HepG2 (cell line): ENCODE measurements around the gene TXNDC12. TPM values are rescaled to one million over a fixed set of nuclear protein-coding genes. Genes with fewer than 3 reads are reported as not detected.

Experiments used
- ASH2L ChIP-seq: fragments of 300-600, 200-600 bp; sonication (generic); IDR thresholded peaks from 2 replicates; pipeline ENCODE4 v1.7.0; 2017; ENCODE audit warnings: low read depth, mild to moderate bottlenecking, moderate library complexity, mixed read lengths, low read length; ENCODE audit not compliant: insufficient read length
- MLXIP ChIP-seq: sonication (generic); formaldehyde crosslinking; IDR thresholded peaks from 2 replicates; pipeline ENCODE4 v1.9.0; 2021; ENCODE audit warnings: missing genetic modification reagents, borderline replicate concordance
- NR1H2 ChIP-seq: sonication (generic); formaldehyde crosslinking; IDR thresholded peaks from 2 replicates; pipeline ENCODE4 v1.8.1; 2022; ENCODE audit warnings: low read depth, missing genetic modification reagents, borderline replicate concordance
- SETDB1 ChIP-seq: sonication (generic); formaldehyde crosslinking; IDR thresholded peaks from 2 replicates; pipeline ENCODE4 v1.5.1; 2020; ENCODE audit warnings: missing genetic modification reagents, mild to moderate bottlenecking, borderline replicate concordance
- SRF ChIP-seq: IDR thresholded peaks from 2 replicates; pipeline ENCODE4 v1.6.1; 2011; ENCODE audit warnings: mild to moderate bottlenecking, low read depth, low read length, moderate library complexity
- TBX3 ChIP-seq: fragments of 450-650 bp; IDR thresholded peaks from 2 replicates; pipeline ENCODE4 v1.6.1; 2017; ENCODE audit warnings: antibody characterized with exemption, mild to moderate bottlenecking, inconsistent platforms, borderline replicate concordance
- THAP11 ChIP-seq: IDR thresholded peaks from 2 replicates; pipeline ENCODE4 v1.6.1; 2016; ENCODE audit warnings: missing biosample characterization, missing genetic modification reagents
- YEATS4 ChIP-seq: sonication (generic); formaldehyde crosslinking; IDR thresholded peaks from 2 replicates; pipeline ENCODE4 v1.4.0; 2020; ENCODE audit warnings: missing genetic modification reagents, borderline replicate concordance
- ZBTB25 ChIP-seq: IDR thresholded peaks from 2 replicates; pipeline ENCODE4 v1.6.1; 2018; ENCODE audit warnings: missing genetic modification reagents
- ZNF501 ChIP-seq: sonication (generic); formaldehyde crosslinking; IDR thresholded peaks from 2 replicates; pipeline ENCODE4 v1.5.1; 2020; ENCODE audit warnings: mild to moderate bottlenecking, moderate library complexity, missing genetic modification reagents
- ZNF547 ChIP-seq: sonication (generic); formaldehyde crosslinking; IDR thresholded peaks from 2 replicates; pipeline ENCODE4 v1.5.1; 2020; ENCODE audit warnings: mild to moderate bottlenecking, missing genetic modification reagents
- ZNF709 ChIP-seq: sonication (generic); formaldehyde crosslinking; IDR thresholded peaks from 2 replicates; pipeline ENCODE4 v1.5.0; 2020; ENCODE audit warnings: mild to moderate bottlenecking, missing genetic modification reagents
- ZNF816 ChIP-seq: sonication (generic); formaldehyde crosslinking; IDR thresholded peaks from 2 replicates; pipeline ENCODE4 v1.8.0; 2022; ENCODE audit warnings: missing genetic modification reagents, mild to moderate bottlenecking, borderline replicate concordance
- polyA plus RNA-seq, 8 experiments: library from polyadenylated mRNA; depleted of rRNA in 3 of 8; stranded (reverse) in 7 of 8; unstranded in 1 of 8; fragments of >200 nt; fragmentation: Illumina TruSeq in 4 of 8; extraction: Trizol in 4 of 8; gene quantifications; 2 replicates each; pipeline versions ENCODE4 v1.2.1 to v1.2.3, GENCODE V29; 2011 to 2016; ENCODE audit warnings: low read depth in 4 of 8, missing spikeins in 1 of 8, mixed read lengths in 1 of 8; ENCODE audit not compliant: insufficient read depth in 1 of 8
- total RNA-seq, 5 experiments: library from RNA; depleted of rRNA; stranded (reverse); fragments of >200 nt; fragmentation: Illumina TruSeq; extraction: Trizol; gene quantifications; 2 replicates each; pipeline ENCODE4 v1.2.3, GENCODE V29; 2016; ENCODE audit warnings: low read depth in 1 of 5
- TF ChIP-seq, protein P1 (sequence below): IDR thresholded peaks from 2 replicates; pipeline ENCODE4 v1.6.1; 2018; ENCODE audit warnings: missing genetic modification reagents, mild to moderate bottlenecking, missing compliant biosample characterization
- TF ChIP-seq, protein P2 (sequence below): sonication (generic); formaldehyde crosslinking; conservative IDR thresholded peaks from 2 replicates; pipeline ENCODE4 v1.4.0; 2020; ENCODE audit warnings: missing genetic modification reagents

Gene TXNDC12
- total and polyA plus RNA-seq, 2 of the 13 experiments (the other 11 are each of a cell fraction or from before 2014, with no cell fraction given) = 65.6 to 67.2 TPM

- TF ChIP-seq ZNF501 (CRISPR knock-in tag) = peak; percentile 51
- TF ChIP-seq, protein P1, sequence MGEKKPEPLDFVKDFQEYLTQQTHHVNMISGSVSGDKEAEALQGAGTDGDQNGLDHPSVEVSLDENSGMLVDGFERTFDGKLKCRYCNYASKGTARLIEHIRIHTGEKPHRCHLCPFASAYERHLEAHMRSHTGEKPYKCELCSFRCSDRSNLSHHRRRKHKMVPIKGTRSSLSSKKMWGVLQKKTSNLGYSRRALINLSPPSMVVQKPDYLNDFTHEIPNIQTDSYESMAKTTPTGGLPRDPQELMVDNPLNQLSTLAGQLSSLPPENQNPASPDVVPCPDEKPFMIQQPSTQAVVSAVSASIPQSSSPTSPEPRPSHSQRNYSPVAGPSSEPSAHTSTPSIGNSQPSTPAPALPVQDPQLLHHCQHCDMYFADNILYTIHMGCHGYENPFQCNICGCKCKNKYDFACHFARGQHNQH (CRISPR knock-in tag) = peak; percentile 81
- peak; percentile 88 for TF ChIP-seq ASH2L
- TF ChIP-seq SRF = no peak
- no peak; the same call in 1 of the 2 replicates for TF ChIP-seq MLXIP (CRISPR knock-in tag)
- TF ChIP-seq YEATS4 (CRISPR knock-in tag) = peak; percentile 81; the same call in 1 of the 2 replicates
- peak; percentile 17; the same call in 1 of the 2 replicates for TF ChIP-seq ZBTB25 (CRISPR knock-in tag)
- TF ChIP-seq ZNF816 = no peak
- TF ChIP-seq, protein P2, sequence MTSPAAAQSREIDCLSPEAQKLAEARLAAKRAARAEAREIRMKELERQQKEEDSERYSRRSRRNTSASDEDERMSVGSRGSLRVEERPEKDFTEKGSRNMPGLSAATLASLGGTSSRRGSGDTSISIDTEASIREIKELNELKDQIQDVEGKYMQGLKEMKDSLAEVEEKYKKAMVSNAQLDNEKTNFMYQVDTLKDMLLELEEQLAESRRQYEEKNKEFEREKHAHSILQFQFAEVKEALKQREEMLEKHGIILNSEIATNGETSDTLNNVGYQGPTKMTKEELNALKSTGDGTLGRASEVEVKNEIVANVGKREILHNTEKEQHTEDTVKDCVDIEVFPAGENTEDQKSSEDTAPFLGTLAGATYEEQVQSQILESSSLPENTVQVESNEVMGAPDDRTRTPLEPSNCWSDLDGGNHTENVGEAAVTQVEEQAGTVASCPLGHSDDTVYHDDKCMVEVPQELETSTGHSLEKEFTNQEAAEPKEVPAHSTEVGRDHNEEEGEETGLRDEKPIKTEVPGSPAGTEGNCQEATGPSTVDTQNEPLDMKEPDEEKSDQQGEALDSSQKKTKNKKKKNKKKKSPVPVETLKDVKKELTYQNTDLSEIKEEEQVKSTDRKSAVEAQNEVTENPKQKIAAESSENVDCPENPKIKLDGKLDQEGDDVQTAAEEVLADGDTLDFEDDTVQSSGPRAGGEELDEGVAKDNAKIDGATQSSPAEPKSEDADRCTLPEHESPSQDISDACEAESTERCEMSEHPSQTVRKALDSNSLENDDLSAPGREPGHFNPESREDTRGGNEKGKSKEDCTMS (CRISPR knock-in tag) = no peak
- peak; percentile 56 for TF ChIP-seq ZNF709 (CRISPR knock-in tag)
- TF ChIP-seq NR1H2 (CRISPR knock-in tag) = no peak
- peak; percentile 89 for TF ChIP-seq THAP11 (CRISPR knock-in tag)
- no peak for TF ChIP-seq SETDB1 (CRISPR knock-in tag)
- TF ChIP-seq ZNF547 (CRISPR knock-in tag) = peak; percentile 54; the same call in 1 of the 2 replicates
- no peak for TF ChIP-seq TBX3
These were observed at the start of gene TXNDC12 (continued) for GRCh38 chr1:52055066-52055865.
